ENCODE data around the gene ENTHD1.
A peak's percentile ranks its signal among the peaks of the same experiment; 100 is the strongest.

ENTHD1 gene

GRCh38 chr22:39893526-39893925 is at the start of gene ENTHD1:
ENTHD1 (minus strand) TSS chr22:39893760; CDS start chr22:39887748, 6,012 bp downstream.
- DNase-seq (ENCODE audit: low spot score), result no peak

GRCh38 chr22:39943337-39943736 is 49.8 kb upstream of the ENTHD1 start:
- no peak for DNase-seq (ENCODE audit: low spot score)

- DNase-seq (ENCODE audit: low spot score), result no peak
Measured at GRCh38 chr22:39942439-39943230, 49.1 kb upstream of the ENTHD1 start.

GRCh38 chr22:39941601-39942000 is 48.0 kb upstream of the ENTHD1 start:
- DNase-seq (ENCODE audit: low spot score), result no peak

- DNase-seq (ENCODE audit: low spot score), result no peak
Measured at GRCh38 chr22:39940757-39941305, 47.3 kb upstream of the ENTHD1 start.

- no peak for DNase-seq (ENCODE audit: low spot score)
Measured at GRCh38 chr22:39939830-39940229, 46.3 kb upstream of the ENTHD1 start.

- no peak for DNase-seq (ENCODE audit: low spot score)
Measured at GRCh38 chr22:39938509-39939111, 45.0 kb upstream of the ENTHD1 start.

GRCh38 chr22:39937906-39938305 is 44.3 kb upstream of the ENTHD1 start:
- DNase-seq (ENCODE audit: low spot score), result no peak

GRCh38 chr22:39936523-39937145 is 43.1 kb upstream of the ENTHD1 start:
- DNase-seq (ENCODE audit: low spot score), result no peak

- no peak for DNase-seq (ENCODE audit: low spot score)
Measured at GRCh38 chr22:39935612-39936011, 42.1 kb upstream of the ENTHD1 start.

GRCh38 chr22:39935116-39935515 is 41.6 kb upstream of the ENTHD1 start:
- DNase-seq (ENCODE audit: low spot score), result no peak

GRCh38 chr22:39933741-39934140 is 40.2 kb upstream of the ENTHD1 start:
- no peak for DNase-seq (ENCODE audit: low spot score)

GRCh38 chr22:39932918-39933649 is 39.5 kb upstream of the ENTHD1 start:
- DNase-seq (ENCODE audit: low spot score), result peak; percentile 10

GRCh38 chr22:39932166-39932565 is 38.6 kb upstream of the ENTHD1 start:
- no peak for DNase-seq (ENCODE audit: low spot score)

GRCh38 chr22:39931251-39931650 is 37.7 kb upstream of the ENTHD1 start:
- DNase-seq (ENCODE audit: low spot score), result no peak

GRCh38 chr22:39928536-39929520 is 35.3 kb upstream of the ENTHD1 start:
- no peak for DNase-seq (ENCODE audit: low spot score)

GRCh38 chr22:39927544-39927943 is 34.0 kb upstream of the ENTHD1 start:
- DNase-seq (ENCODE audit: low spot score), result no peak

- no peak for DNase-seq (ENCODE audit: low spot score)
Measured at GRCh38 chr22:39926753-39927152, 33.2 kb upstream of the ENTHD1 start.

GRCh38 chr22:39925909-39926679 is 32.5 kb upstream of the ENTHD1 start:
- no peak for DNase-seq (ENCODE audit: low spot score)

- no peak for DNase-seq (ENCODE audit: low spot score)
Measured at GRCh38 chr22:39925273-39925672, 31.7 kb upstream of the ENTHD1 start.
